22Rv1 (cell line): Measurements from ENCODE around the gene ZNF462.

Experiments
- H3K27ac ChIP-seq: fragments of 450-650 bp; 2 replicates; pipeline ENCODE4 v1.5.1; 2017
- CTCF ChIP-seq: fragments of 450-650 bp; IDR thresholded peaks from 2 replicates; pipeline ENCODE4 v1.5.1; 2017; ENCODE audit warnings: mild to moderate bottlenecking
- ZFX ChIP-seq: fragments of 450-650 bp; IDR thresholded peaks from 2 replicates; pipeline ENCODE4 v1.6.1; 2017; ENCODE audit warnings: antibody characterized with exemption, borderline replicate concordance

ZNF462 gene

GRCh38 chr9:106880081-106880480, 17.1 kb downstream of the ZNF462 start:
- no peak for TF ChIP-seq ZFX
- no peak for TF ChIP-seq CTCF
- H3K27ac ChIP-seq = no peak overlapping the region

GRCh38 chr9:106880863-106881262, 17.9 kb downstream of the ZNF462 start:
- no peak for TF ChIP-seq ZFX
- no peak for TF ChIP-seq CTCF
- H3K27ac ChIP-seq = no peak overlapping the region

GRCh38 chr9:106883030-106883429, 20.1 kb downstream of the ZNF462 start:
- TF ChIP-seq ZFX = no peak
- no peak for TF ChIP-seq CTCF
- H3K27ac ChIP-seq = no peak overlapping the region

- TF ChIP-seq ZFX = no peak
- no peak for TF ChIP-seq CTCF
- no peak overlapping the region for H3K27ac ChIP-seq
These were observed 20.7 kb downstream of the ZNF462 start for GRCh38 chr9:106883626-106884190.

- H3K27ac ChIP-seq = no peak overlapping the region
- TF ChIP-seq ZFX = no peak
- no peak for TF ChIP-seq CTCF
These were observed 22.5 kb downstream of the ZNF462 start for GRCh38 chr9:106885451-106885850.

GRCh38 chr9:106886111-106887046, 23.4 kb downstream of the ZNF462 start:
- TF ChIP-seq ZFX = no peak
- TF ChIP-seq CTCF = no peak
- H3K27ac ChIP-seq = no peak overlapping the region

- TF ChIP-seq ZFX (no peak), CTCF (no peak)
These were observed 24.1 kb downstream of the ZNF462 start for GRCh38 chr9:106887066-106887465.

More at GRCh38 chr9:106887066-106887465, 24.1 kb downstream of the ZNF462 start:
- no peak overlapping the region for H3K27ac ChIP-seq
